ENCODE data around the gene SCAMP2.

DNA sequence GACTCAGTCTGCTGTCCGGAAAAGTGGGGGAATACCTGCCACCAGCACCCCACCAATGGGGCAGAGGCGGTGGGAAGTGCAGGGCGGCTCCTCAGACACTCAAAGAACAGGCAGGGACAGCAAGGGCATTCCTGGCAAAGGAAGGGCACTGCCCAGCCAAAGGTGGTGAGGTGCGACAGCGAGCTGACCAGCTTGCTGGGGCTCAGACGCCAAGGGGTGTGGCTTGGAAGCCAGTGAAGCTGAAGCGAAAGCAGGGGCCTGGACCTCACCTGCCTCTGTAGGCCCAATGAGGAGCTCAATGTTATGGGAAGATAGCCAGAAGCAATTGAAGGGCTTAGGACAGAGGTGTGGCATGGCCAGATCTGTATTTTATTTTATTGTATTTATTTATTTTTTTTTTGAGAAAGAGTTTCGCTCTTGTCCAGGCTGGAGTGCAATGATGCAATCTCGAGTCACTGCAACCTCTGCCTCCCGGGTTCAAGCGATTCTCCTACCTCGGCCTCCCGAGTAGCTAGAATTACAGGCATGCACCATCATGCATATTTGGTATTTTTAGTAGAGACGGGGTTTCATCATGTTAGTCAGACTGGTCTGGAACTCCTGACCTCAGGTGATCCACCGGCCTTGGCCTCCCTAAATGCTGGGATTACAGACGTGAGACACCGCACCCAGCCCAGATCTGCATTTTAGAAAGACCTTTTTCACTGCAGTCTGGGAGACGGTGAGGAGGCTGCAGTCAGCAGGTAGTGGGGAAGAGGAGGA, 64.9 kb downstream of the SCAMP2 start:
- TF ChIP-seq, protein P1, sequence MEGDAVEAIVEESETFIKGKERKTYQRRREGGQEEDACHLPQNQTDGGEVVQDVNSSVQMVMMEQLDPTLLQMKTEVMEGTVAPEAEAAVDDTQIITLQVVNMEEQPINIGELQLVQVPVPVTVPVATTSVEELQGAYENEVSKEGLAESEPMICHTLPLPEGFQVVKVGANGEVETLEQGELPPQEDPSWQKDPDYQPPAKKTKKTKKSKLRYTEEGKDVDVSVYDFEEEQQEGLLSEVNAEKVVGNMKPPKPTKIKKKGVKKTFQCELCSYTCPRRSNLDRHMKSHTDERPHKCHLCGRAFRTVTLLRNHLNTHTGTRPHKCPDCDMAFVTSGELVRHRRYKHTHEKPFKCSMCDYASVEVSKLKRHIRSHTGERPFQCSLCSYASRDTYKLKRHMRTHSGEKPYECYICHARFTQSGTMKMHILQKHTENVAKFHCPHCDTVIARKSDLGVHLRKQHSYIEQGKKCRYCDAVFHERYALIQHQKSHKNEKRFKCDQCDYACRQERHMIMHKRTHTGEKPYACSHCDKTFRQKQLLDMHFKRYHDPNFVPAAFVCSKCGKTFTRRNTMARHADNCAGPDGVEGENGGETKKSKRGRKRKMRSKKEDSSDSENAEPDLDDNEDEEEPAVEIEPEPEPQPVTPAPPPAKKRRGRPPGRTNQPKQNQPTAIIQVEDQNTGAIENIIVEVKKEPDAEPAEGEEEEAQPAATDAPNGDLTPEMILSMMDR (IDR thresholded peaks at IDR 0.05; ENCODE audit: borderline replicate concordance, extremely low read depth, low read length, poor library complexity, severe bottlenecking), result no peak
- no peak for TF ChIP-seq EZH2 (IDR thresholded peaks at IDR 0.05; ENCODE audit: borderline replicate concordance, low read depth, low read length, severe bottlenecking)

Measured in DND-41 (cell line).